PFSK-1 (cell line): ENCODE data around the gene FNTB.

Experiments
- FOXP2 ChIP-seq: optimal IDR thresholded peaks from 2 replicates; pipeline ENCODE3; 2011; ENCODE audit warnings: borderline replicate concordance, control low read depth, inconsistent platforms; ENCODE audit not compliant: insufficient read depth; ENCODE audit errors: extremely low read length, extremely low read depth
- POLR2AphosphoS5 ChIP-seq: IDR thresholded peaks from 2 replicates; pipeline ENCODE4 v1.6.1; 2012; ENCODE audit warnings: low read depth, mild to moderate bottlenecking, control low read depth, low read length, moderate library complexity
- SIN3A ChIP-seq: IDR thresholded peaks from 2 replicates; pipeline ENCODE4 v1.6.1; 2012; ENCODE audit warnings: mild to moderate bottlenecking, low read length, moderate library complexity, borderline replicate concordance; ENCODE audit not compliant: insufficient read depth
- TAF1 ChIP-seq: IDR thresholded peaks from 2 replicates; pipeline ENCODE4 v1.6.1; 2012; ENCODE audit warnings: low read length, control low read depth, borderline replicate concordance; ENCODE audit not compliant: insufficient read depth
- TF ChIP-seq, protein P1 (sequence below), 2 experiments: IDR thresholded peaks; 2 replicates each; pipeline versions ENCODE4 v1.6.1 to v1.8.0; 2011 to 2012; ENCODE audit warnings: low read depth in 2 of 2, low read length in 2 of 2, control low read depth in 1 of 2, inconsistent platforms in 1 of 2, mild to moderate bottlenecking in 1 of 2, moderate library complexity in 1 of 2; ENCODE audit not compliant: insufficient read depth in 1 of 2

The FNTB gene

DNA sequence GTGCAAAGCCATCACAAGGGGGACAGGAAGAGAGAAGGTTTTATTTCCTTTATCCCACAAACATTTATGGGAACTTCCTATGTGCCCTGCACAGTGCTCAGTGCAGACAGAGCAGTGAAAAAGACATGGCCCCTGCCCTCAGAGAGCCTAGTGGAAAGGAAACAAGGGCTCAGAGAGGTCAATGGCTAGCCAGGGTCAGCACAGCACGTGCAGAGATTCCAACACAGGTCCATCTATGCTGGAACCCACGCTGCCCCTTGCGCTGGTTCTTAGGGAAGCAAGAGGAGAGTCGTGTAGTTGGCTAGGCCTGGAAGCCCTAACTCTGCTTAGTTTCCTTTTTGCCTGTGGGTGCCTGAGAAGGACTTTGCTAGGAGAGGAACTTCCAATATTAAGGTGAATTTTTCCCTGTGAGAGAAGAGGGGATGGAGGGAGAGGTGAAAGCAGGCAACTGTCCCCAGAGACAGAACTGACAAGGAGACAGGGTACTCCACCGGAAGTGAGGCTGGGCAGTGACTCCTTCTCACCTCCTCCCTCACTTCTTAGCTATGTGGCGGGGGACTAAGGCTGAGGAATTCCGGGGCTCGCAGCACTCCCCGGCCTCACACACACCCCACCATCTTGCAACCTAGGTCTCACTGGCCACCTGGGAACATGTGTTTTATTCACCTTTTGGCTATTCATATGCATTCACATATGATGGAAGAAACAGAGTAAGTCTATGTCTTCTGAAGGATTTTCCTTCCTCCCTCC is 32.0 kb upstream of the FNTB start:
- TF ChIP-seq FOXP2: no peak
- TF ChIP-seq, protein P1, sequence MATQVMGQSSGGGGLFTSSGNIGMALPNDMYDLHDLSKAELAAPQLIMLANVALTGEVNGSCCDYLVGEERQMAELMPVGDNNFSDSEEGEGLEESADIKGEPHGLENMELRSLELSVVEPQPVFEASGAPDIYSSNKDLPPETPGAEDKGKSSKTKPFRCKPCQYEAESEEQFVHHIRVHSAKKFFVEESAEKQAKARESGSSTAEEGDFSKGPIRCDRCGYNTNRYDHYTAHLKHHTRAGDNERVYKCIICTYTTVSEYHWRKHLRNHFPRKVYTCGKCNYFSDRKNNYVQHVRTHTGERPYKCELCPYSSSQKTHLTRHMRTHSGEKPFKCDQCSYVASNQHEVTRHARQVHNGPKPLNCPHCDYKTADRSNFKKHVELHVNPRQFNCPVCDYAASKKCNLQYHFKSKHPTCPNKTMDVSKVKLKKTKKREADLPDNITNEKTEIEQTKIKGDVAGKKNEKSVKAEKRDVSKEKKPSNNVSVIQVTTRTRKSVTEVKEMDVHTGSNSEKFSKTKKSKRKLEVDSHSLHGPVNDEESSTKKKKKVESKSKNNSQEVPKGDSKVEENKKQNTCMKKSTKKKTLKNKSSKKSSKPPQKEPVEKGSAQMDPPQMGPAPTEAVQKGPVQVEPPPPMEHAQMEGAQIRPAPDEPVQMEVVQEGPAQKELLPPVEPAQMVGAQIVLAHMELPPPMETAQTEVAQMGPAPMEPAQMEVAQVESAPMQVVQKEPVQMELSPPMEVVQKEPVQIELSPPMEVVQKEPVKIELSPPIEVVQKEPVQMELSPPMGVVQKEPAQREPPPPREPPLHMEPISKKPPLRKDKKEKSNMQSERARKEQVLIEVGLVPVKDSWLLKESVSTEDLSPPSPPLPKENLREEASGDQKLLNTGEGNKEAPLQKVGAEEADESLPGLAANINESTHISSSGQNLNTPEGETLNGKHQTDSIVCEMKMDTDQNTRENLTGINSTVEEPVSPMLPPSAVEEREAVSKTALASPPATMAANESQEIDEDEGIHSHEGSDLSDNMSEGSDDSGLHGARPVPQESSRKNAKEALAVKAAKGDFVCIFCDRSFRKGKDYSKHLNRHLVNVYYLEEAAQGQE (IDR thresholded peaks at IDR 0.05; ENCODE audit: insufficient read depth in 1 of 2, low read depth in 2 of 2, low read length in 2 of 2): no peak

DNA sequence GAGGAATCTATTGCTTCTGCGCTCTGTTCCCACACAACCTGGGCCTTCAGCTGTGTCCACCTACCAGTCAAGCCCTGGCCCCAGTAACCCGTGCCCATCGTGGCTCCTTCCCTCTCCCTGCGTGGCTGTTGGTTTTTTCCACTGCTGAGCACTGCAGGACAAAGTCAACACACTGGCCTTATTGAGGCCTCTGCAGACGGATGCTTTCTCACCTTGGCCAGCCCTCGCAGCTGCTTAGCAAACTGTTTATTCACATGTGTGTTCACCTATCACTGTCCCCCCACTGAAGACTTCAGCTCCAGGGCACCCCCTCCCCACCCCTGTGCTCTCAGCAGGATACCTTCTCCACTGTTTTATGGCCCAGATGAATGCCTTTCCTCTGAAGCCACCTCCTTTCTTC is 31.4 kb upstream of the FNTB start:
- TF ChIP-seq POLR2AphosphoS5 (no peak), TAF1 (no peak), FOXP2 (no peak), SIN3A (no peak)
- TF ChIP-seq, protein P1 (IDR thresholded peaks at IDR 0.05; ENCODE audit: insufficient read depth in 1 of 2, low read depth in 2 of 2, low read length in 2 of 2): no peak

DNA sequence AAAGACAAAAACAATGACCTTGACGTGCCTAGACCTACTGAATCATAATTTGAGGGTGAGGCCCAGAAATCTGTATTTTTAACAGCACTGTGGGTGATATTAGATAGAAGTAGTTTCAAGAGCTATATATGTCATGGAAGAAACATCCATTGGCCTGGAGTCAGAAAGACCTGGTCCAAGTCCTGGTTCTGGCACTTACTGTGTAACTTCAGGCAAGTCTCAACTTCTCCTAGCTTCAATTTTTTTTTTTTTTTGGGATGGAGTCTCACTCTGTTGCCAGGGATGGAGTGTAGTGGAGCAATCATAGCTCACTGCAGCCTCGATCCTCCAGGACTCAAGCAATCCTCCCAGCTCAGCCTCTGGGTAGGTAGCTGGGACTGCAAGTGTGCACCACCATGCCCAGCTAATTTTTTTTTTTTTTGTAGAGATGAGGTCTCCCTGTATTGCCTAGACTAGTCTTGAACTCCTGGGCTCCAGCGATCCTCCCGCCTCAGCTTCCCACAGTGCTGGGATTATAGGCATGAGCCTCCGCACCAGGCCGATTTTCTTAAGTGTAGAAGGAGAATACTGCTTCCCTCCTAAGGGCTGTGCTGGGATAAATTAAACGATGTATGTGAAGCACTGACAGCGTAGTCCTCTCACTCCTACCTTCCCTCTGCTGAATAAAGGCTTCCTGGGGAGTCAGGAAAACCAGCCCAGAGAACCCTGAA is 29.8 kb upstream of the FNTB start:
- TF ChIP-seq SIN3A (no peak), POLR2AphosphoS5 (no peak), TAF1 (no peak), FOXP2 (no peak)
- TF ChIP-seq, protein P1 (IDR thresholded peaks at IDR 0.05; ENCODE audit: insufficient read depth in 1 of 2, low read depth in 2 of 2, low read length in 2 of 2): no peak

DNA sequence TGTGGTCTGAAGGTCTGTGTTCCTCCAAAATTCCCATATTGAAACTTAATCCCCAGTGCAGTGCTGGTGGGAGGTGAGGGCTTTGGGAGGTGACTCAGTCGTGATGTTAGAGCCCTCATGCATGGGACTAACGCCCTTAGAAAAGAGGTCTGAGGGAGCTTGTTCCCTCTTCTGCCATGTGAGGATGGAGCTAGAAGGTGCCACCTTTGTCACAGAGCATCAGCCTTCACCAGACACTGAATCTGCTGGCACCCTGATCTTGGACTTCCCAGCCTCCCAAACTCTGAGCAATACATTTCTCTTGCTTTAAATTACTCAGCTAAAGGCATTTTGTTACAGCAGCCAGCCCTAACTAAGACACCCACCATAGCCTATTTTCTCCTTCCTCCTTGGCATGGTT is 28.5 kb upstream of the FNTB start:
- TF ChIP-seq SIN3A: no peak
- TF ChIP-seq TAF1: no peak
- TF ChIP-seq FOXP2: no peak
- TF ChIP-seq, protein P1 (IDR thresholded peaks at IDR 0.05; ENCODE audit: insufficient read depth in 1 of 2, low read depth in 2 of 2, low read length in 2 of 2): no peak
- no peak for TF ChIP-seq POLR2AphosphoS5
